Measurements from ENCODE around the gene RNF31.
A peak's percentile ranks its signal among the peaks of the same experiment; 100 is the strongest.

- TF ChIP-seq CTCF (IDR thresholded peaks at IDR 0.05) (peak in 1 of 6 experiments; percentile 4), POLR2A (IDR thresholded peaks at IDR 0.05) (peak in 2 of 4 donors; percentile 31 to 59)
Observed at GRCh38 chr14:24114532-24115421, 32.5 kb upstream of the RNF31 start, which contains the start of the genes DCAF11 and NRL.

Measured in esophagus squamous epithelium (tissue), 4 donors.